ENCODE measurements around the gene LACRT. TPM values are rescaled to one million over a fixed set of nuclear protein-coding genes. Genes with fewer than 3 reads are reported as not detected.

The LACRT gene
- total RNA-seq, 1 donor, result not detected

- H3K4me3 ChIP-seq (ENCODE audit: low read depth, low read length), result no peak overlapping the region
- no peak for DNase-seq (ENCODE audit: low read depth)
- TF ChIP-seq, protein P1, sequence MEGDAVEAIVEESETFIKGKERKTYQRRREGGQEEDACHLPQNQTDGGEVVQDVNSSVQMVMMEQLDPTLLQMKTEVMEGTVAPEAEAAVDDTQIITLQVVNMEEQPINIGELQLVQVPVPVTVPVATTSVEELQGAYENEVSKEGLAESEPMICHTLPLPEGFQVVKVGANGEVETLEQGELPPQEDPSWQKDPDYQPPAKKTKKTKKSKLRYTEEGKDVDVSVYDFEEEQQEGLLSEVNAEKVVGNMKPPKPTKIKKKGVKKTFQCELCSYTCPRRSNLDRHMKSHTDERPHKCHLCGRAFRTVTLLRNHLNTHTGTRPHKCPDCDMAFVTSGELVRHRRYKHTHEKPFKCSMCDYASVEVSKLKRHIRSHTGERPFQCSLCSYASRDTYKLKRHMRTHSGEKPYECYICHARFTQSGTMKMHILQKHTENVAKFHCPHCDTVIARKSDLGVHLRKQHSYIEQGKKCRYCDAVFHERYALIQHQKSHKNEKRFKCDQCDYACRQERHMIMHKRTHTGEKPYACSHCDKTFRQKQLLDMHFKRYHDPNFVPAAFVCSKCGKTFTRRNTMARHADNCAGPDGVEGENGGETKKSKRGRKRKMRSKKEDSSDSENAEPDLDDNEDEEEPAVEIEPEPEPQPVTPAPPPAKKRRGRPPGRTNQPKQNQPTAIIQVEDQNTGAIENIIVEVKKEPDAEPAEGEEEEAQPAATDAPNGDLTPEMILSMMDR (IDR thresholded peaks at IDR 0.05; ENCODE audit: insufficient read depth, low read length), result no peak
Measured at GRCh38 chr12:54663603-54664002, 28.9 kb upstream of the LACRT start.

DNA sequence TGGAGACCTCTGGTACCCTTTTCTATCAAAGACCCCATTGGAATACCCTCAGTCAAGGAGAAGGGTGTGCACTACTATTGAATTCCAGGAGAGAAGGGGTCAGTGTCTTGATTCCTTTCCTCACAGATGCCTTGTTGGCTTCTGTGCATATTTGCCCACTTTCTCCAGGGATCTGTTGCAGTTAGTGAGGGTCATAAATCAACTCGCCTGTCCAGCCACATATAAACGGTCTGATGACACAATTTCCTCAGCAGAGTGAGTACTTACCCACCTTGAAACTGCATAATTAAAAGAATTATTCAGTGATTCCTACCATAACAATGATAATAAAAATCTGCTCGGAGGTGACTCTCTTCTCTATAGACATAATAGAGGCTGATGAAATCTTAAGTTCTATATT lies 27.3 kb upstream of the LACRT start:
- TF ChIP-seq, protein P1 (IDR thresholded peaks at IDR 0.05; ENCODE audit: insufficient read depth, low read length), result no peak
- H3K4me3 ChIP-seq (ENCODE audit: low read depth, low read length), result no peak overlapping the region
- DNase-seq (ENCODE audit: low read depth), result no peak

DNA sequence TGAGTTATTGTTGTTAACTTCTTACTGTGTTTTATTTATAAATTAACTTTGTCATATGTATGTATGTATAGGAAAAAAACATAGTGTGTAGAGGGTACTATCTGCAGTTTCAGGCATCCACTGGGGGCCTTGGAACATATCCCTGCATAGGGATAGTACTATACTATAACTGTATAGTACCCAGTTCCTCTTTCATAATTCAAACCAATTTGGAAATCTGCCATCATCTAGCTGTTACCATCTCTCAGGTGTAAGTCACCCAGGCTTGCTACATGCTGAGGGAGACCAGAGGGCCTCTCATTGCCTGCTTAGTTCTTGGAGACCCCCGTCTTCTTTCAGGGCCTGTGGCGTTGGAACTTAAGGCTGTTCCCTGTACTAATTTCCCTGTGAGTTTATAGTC lies 26.4 kb upstream of the LACRT start:
- DNase-seq (ENCODE audit: low read depth), result no peak
- TF ChIP-seq, protein P1 (IDR thresholded peaks at IDR 0.05; ENCODE audit: insufficient read depth, low read length), result no peak
- H3K4me3 ChIP-seq (ENCODE audit: low read depth, low read length), result no peak overlapping the region

DNA sequence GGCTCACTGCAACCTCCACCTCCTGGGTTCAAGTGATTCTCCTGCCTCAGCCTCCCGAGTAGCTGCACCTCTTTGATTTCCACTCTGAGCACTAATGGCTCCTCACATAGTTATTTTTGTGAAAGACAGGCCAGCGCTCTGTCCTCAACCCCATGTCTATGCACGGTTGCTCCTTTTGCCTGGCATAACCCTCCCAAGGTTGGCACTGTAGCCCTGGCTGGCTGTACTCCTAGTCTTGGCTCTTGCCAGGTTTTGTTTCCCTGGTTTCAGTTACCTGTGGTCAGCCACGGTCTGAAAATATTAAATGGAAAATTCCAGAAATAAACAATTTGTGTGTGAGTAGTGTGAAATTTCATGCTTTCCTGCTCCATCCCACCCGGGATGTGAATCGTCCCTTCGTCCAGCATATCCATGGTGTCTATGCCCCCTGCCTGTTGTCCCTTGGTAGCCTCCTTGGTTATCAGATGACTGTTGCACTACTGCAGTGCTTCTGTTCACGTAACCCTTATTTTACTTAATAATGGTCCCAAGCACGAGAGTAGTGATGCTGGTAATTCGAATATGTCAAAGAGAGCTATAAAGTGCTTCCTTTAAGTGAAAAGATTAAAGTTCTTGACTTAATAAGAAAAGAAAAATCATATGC lies 25.7 kb upstream of the LACRT start:
- no peak overlapping the region for H3K4me3 ChIP-seq (ENCODE audit: low read depth, low read length)
- TF ChIP-seq, protein P1 (IDR thresholded peaks at IDR 0.05; ENCODE audit: insufficient read depth, low read length), result no peak
- DNase-seq (ENCODE audit: low read depth), result no peak

- DNase-seq (ENCODE audit: low read depth), result peak; percentile 16
- TF ChIP-seq, protein P1 (IDR thresholded peaks at IDR 0.05; ENCODE audit: insufficient read depth, low read length), result peak; percentile 56
- H3K4me3 ChIP-seq (ENCODE audit: low read depth, low read length), result no peak overlapping the region
Measured at GRCh38 chr12:54658306-54659264, 23.9 kb upstream of the LACRT start.

- H3K4me3 ChIP-seq (ENCODE audit: low read depth, low read length), result no peak overlapping the region
- no peak for DNase-seq (ENCODE audit: low read depth)
- TF ChIP-seq, protein P1 (IDR thresholded peaks at IDR 0.05; ENCODE audit: insufficient read depth, low read length), result no peak
Measured at GRCh38 chr12:54657105-54657607, 22.5 kb upstream of the LACRT start.

Data from fibroblast of the aortic adventitia (primary cell).